Lower leg skin (tissue), 3 donors: Measurements from ENCODE around the gene ALOX15.

Experiments
- POLR2A ChIP-seq, 2 donors: fragments of 450-650 bp; IDR thresholded peaks; one replicate each; pipeline ENCODE4 v1.6.1; 2016 to 2017; ENCODE audit warnings: antibody characterized with exemption in 2 of 2, mild to moderate bottlenecking in 1 of 2, moderate library complexity in 1 of 2
- TF ChIP-seq, protein P1 (sequence below), 3 donors: fragments of 450-650 bp; IDR thresholded peaks; one replicate each; pipeline ENCODE4 v1.5.1; 2016; ENCODE audit warnings: antibody characterized with exemption in 3 of 3, mild to moderate bottlenecking in 3 of 3, moderate library complexity in 2 of 3

DNA sequence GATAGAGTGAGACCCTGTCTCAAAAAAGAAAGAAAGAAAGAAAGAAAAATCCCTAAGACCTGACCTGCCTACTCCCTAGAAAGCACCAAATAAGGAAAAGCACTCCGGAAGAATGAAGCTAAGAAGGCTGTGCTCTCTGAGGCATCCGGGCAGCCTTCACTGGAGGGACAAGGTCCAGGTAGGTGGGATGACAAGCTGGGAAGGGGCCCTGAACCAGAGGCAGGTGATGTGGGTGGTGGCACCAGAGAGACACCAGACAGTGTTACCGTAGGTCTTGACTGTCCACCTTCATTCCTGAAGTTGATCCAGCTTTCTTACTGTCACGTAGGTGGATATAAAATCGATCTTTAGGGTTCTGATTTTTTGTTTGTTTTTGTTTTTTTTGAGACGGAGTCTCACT lies 30.8 kb downstream of the ALOX15 start:
- TF ChIP-seq, protein P1, sequence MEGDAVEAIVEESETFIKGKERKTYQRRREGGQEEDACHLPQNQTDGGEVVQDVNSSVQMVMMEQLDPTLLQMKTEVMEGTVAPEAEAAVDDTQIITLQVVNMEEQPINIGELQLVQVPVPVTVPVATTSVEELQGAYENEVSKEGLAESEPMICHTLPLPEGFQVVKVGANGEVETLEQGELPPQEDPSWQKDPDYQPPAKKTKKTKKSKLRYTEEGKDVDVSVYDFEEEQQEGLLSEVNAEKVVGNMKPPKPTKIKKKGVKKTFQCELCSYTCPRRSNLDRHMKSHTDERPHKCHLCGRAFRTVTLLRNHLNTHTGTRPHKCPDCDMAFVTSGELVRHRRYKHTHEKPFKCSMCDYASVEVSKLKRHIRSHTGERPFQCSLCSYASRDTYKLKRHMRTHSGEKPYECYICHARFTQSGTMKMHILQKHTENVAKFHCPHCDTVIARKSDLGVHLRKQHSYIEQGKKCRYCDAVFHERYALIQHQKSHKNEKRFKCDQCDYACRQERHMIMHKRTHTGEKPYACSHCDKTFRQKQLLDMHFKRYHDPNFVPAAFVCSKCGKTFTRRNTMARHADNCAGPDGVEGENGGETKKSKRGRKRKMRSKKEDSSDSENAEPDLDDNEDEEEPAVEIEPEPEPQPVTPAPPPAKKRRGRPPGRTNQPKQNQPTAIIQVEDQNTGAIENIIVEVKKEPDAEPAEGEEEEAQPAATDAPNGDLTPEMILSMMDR (IDR thresholded peaks at IDR 0.05), result no peak
- no peak for TF ChIP-seq POLR2A (IDR thresholded peaks at IDR 0.05)
